Measurements from ENCODE around the gene UBE2D2. TPM values are rescaled to one million over a fixed set of nuclear protein-coding genes. Genes with fewer than 3 reads are reported as not detected.

UBE2D2 gene
- total and polyA plus RNA-seq, 10 of the 15 experiments (the other 5 are each of a cell fraction or from before 2014, with no cell fraction given): 58.6 to 245 (median 128) TPM

DNA sequence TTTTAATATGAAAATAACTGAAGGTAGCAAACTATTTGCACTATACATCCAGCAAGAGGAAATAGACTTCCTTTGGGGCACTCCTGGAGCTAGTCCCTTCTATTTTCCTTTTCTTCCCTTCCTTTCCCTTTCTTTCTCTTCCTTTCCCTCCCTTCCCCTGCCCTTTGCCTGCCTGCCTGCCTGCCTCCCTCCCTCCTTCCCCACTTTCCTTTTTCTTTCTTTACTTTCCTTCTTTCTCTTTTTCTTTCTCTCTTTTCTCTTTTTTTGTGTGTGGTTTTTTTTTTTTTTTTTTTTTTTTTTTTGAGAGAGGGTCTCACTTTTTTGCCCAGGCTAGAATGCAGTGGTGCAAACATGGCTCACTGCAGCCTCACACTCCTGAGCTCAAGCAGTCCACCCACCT lies 69.7 kb downstream of the UBE2D2 start:
- Histone ChIP-seq H4K20me1 (ENCODE audit: control insufficient read depth, insufficient read depth) (no peaks in the 10 kb centered on the region), H3K27ac (ENCODE audit: control insufficient read depth, insufficient read depth) (no peak overlapping the region), H3K9ac (ENCODE audit: control insufficient read depth, insufficient read depth, low read length) (no peak overlapping the region), H3K36me3 (ENCODE audit: control insufficient read depth in 2 of 2, insufficient read depth in 2 of 2, low read length in 1 of 2) (peaks cover 3 to 22% of the 10 kb centered on the region in 2 experiments; a peak in 3 of 4 replicates), H3K79me2 (ENCODE audit: control insufficient read depth, insufficient read depth, low read length) (peaks cover 2% of the 10 kb centered on the region; the same call in 1 of the 2 replicates), H3K4me3 (no peak overlapping the region), H3K4me1 (ENCODE audit: control insufficient read depth, insufficient read depth, low read length) (peaks cover 36% of the 10 kb centered on the region), H3K9me3 (replicated peaks; ENCODE audit: control insufficient read depth, insufficient read depth, low read length) (no peaks in the 10 kb centered on the region), H2AFZ (ENCODE audit: control insufficient read depth, low read depth, low read length) (no peak overlapping the region), H3K27me3 (replicated peaks in 1 of 2; ENCODE audit: control insufficient read depth in 2 of 2, insufficient read depth in 2 of 2, low read length in 1 of 2) (no peaks in the 10 kb centered on the region), H3K4me2 (ENCODE audit: control insufficient read depth, insufficient read depth) (no peak overlapping the region)
- DNase-seq (ENCODE audit: low read depth, low spot score) (no peak), FAIRE-seq (no peak), ATAC-seq (no peak)
- in situ Hi-C loops (cut with MboI) (loop anchor here (5.0 kb wide), 2 partner anchors 61 to 131 kb away; no protein-coding TSS in a partner anchor), intact Hi-C loops (cut with micrococcal nuclease; ENCODE audit: unreplicated experiment) (loop anchor here (5.0 to 10.0 kb wide), 2 partner anchors 209 to 334 kb away; no protein-coding TSS in a partner anchor)
- BruUV-seq (replicated peaks): no TSS peak
- RAD21 ChIA-PET (ENCODE audit: unreplicated experiment): interaction anchor here (1.1 to 9.0 kb wide), 6 partner anchors 26 to 145 kb away, joined by 3 to 241 read pairs (median 17); partner anchors contain the start of gene UBE2D2
- TF ChIP-seq TBL1XR1 (IDR thresholded peaks at IDR 0.05; ENCODE audit: low read depth, low read length): no peak
- no peak for TF ChIP-seq ZNF207 (IDR thresholded peaks at IDR 0.05; ENCODE audit: borderline replicate concordance)
- no peak for TF ChIP-seq STAT1 (conservative IDR thresholded peaks at IDR 0.05)
- TF ChIP-seq, protein P1, sequence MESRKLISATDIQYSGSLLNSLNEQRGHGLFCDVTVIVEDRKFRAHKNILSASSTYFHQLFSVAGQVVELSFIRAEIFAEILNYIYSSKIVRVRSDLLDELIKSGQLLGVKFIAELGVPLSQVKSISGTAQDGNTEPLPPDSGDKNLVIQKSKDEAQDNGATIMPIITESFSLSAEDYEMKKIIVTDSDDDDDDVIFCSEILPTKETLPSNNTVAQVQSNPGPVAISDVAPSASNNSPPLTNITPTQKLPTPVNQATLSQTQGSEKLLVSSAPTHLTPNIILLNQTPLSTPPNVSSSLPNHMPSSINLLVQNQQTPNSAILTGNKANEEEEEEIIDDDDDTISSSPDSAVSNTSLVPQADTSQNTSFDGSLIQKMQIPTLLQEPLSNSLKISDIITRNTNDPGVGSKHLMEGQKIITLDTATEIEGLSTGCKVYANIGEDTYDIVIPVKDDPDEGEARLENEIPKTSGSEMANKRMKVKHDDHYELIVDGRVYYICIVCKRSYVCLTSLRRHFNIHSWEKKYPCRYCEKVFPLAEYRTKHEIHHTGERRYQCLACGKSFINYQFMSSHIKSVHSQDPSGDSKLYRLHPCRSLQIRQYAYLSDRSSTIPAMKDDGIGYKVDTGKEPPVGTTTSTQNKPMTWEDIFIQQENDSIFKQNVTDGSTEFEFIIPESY (IDR thresholded peaks at IDR 0.05): no peak
- no peak for TF ChIP-seq CEBPB (IDR thresholded peaks at IDR 0.05; ENCODE audit: borderline replicate concordance in 1 of 2, low read depth in 2 of 2, low read length in 2 of 2)
- TF ChIP-seq MYC (IDR thresholded peaks at IDR 0.05; ENCODE audit: insufficient read depth, insufficient read length, insufficient replicate concordance, low read length, severe bottlenecking): no peak
- SMC1A ChIA-PET (ENCODE audit: uncharacterized antibody, unreplicated experiment): interaction anchor here (1.8 to 12.2 kb wide), 6 partner anchors 20 to 134 kb away, joined by 6 to 212 read pairs (median 98); partner anchors contain the start of gene CXXC5
- POLR2A ChIA-PET: interaction anchor here (1.0 to 2.2 kb wide), 4 partner anchors 26 to 65 kb away, joined by 3 to 11 read pairs (median 6); no protein-coding TSS in a partner anchor
- CTCF ChIA-PET: interaction anchor here (0.6 to 10.5 kb wide), 10 partner anchors 39 to 370 kb away, joined by 3 to 335 read pairs (median 46); no protein-coding TSS in a partner anchor
